ENCODE measurements around the gene HSPA1L.
"Not testable (repeated sequence)": the region's sequence is repeated elsewhere in the genome, so short reads cannot be mapped to it uniquely, and the experiment has no call there.

Gene HSPA1L

DNA sequence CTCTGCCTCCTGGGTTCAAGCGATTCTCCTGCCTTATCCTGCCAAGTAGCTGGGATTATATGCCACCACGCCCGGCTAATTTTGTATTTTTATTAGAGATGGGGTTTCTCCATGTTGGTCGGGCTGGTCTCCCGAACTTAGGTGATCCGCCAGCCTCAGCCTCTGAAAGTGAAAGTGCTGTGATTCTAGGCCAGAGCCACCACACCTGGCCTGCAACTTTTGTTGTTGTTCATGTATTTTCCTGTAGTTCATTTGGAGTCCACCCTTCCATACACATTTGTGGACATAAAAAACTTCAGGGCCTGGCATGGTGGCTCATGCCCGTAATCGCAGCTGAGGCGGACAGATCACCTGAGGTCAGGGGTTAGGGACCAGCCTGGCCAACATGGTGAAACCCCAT is 27.0 kb upstream of the HSPA1L start:
- H3K4me3 ChIP-seq (ENCODE audit: low read length) = no peak overlapping the region
- no peak for DNase-seq (ENCODE audit: low read depth)
- TF ChIP-seq, protein P1, sequence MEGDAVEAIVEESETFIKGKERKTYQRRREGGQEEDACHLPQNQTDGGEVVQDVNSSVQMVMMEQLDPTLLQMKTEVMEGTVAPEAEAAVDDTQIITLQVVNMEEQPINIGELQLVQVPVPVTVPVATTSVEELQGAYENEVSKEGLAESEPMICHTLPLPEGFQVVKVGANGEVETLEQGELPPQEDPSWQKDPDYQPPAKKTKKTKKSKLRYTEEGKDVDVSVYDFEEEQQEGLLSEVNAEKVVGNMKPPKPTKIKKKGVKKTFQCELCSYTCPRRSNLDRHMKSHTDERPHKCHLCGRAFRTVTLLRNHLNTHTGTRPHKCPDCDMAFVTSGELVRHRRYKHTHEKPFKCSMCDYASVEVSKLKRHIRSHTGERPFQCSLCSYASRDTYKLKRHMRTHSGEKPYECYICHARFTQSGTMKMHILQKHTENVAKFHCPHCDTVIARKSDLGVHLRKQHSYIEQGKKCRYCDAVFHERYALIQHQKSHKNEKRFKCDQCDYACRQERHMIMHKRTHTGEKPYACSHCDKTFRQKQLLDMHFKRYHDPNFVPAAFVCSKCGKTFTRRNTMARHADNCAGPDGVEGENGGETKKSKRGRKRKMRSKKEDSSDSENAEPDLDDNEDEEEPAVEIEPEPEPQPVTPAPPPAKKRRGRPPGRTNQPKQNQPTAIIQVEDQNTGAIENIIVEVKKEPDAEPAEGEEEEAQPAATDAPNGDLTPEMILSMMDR (conservative IDR thresholded peaks at IDR 0.05; ENCODE audit: low read length) = no peak

DNA sequence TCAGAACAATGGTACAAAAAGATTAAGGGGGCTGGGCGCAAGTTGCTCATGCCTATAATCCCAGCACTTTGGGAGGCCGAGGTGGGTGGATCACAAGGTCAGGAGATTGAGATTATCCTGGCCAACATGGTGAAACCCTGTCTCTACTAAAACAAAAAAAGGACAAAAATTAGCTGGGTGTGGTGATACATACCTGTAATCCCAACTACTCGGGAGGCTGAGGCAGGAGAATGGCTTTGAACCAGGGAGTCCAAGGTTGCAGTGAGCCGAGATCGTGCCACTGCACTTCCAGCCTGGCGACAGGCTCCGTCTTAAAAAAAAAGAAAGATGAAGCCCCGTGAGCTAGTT is 24.7 kb upstream of the HSPA1L start:
- not testable (repeated sequence) for DNase-seq (ENCODE audit: low read depth); H3K4me3 ChIP-seq (ENCODE audit: low read length)

DNA sequence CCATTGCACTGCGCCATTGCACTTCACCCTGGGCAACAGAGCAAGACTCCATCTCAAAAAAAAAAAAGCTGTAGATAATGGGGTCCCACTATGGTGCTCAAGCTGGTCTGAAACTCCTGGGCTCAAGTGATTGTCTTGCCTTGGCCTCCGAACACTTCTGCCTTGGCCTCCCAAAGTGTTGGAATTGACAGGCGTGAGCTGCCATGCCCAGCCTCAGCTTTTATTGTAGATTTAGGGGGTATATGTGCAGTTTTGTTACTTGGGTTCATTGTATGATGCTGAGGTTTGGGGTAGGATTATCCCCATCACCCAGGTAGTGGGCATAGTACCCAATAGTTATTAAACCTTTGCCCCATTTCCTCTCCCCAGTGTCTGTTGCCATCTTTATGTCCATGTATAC is 23.9 kb upstream of the HSPA1L start:
- no peak for DNase-seq (ENCODE audit: low read depth)
- H3K4me3 ChIP-seq (ENCODE audit: low read length) = no peak overlapping the region
- TF ChIP-seq, protein P1 (conservative IDR thresholded peaks at IDR 0.05; ENCODE audit: low read length) = no peak

DNA sequence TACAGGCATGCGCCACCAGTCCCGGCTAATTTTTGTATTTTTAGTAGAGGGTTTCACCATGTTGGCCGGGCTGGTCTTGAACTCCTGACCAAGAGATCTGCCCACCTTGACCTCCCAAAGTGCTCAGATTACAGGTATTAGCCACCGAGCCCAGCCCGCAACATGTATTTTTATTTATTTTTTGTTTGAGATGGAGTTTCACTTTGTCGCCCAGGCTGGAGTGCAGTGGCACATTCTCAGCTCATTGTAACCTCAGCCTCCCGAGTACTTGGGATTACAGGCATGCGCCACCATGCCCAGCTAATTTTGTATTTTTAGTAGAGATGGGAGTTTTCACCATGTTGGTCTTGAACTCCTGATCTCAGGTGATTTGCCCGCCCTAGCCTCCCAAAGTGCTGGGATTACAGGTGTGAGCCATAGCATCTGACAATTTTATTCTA is 23.1 kb upstream of the HSPA1L start:
- peak overlapping the region; percentile 94 for H3K4me3 ChIP-seq (ENCODE audit: low read length)

DNA sequence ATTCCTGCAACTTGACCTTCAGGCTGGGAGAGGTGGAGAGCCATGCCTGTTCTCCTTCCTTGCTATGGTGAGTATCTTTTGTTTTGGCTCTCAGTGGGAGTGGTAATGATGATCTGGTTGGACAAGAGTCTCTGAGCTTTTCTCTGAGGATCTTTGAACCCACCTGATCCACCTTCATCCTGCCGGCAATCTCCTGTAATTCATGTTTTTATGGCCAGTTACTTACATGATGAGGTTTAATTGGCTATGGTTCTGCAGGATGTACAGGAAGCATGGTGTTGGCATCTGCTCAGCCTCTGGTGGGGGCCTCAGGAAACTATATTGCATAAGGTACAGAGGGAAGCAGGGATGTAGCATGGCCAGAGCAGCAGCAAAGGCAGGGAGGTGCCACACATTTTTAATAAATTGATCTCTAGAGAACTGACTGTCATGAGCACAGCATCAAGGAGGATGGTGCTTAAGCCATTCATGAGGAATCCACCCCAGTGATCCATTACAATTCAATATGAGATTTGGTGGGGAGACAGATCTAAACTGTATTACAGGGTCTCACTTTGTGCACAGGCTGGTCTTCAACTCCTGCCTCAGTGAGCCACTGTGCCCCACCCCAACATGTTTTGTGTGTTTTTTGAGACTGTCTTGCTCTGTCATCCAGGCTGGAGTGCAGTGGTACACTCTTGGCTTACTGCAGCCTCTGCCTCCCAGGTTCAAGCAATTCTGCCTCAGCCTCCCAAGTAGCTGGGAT is 22.5 kb upstream of the HSPA1L start:
- peak overlapping the region; percentile 94 for H3K4me3 ChIP-seq (ENCODE audit: low read length)
- TF ChIP-seq, protein P1 (conservative IDR thresholded peaks at IDR 0.05; ENCODE audit: low read length) = no peak

More for the DNA sequence above, 23.1 kb upstream of the HSPA1L start:
- not testable (repeated sequence) for DNase-seq (ENCODE audit: low read depth)

DNA sequence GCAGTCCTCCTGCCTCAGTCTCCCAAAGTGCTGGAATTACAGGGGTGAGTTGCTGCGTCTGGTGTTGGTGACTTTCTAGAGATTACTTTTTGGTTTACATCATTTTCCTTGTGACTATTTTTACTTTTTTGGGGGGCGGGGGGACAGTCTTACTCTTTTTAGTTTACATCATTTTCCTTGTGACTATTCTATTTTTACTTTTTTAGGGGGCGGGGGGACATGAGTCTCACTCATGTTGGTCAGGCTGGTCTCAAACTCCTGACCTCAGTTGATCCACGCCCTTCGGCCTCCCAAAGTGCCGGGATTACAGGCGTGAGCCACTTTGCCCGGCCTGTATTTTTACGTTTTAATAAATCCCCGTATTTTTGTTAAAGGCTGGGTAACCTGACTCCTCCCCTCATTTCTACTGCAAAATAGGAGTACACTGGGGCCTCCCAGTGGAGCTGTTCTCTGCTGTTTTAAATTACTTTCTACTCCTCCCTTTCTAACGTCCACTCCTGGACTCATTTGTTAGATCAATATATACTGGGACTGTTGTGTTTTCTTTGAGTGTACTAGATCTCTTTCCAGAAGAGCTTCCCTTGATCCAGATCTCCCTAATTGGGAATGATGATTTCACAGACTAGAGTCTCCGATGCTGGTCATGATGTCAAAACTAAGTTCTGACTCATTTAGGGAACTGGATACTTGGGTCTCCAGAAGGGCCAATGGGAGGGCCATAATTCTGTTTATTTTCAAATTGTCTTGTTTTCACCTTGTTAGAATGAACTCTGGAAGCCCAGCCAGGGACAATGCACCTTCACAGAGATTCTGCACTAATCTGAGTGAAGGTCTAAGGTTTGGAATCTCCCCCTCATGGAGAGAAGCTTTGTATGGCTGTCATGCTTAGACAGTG is 21.6 kb upstream of the HSPA1L start:
- DNase-seq (ENCODE audit: low read depth) = peak; percentile 34

More for the DNA sequence above, 22.5 kb upstream of the HSPA1L start:
- no peak for DNase-seq (ENCODE audit: low read depth)

DNA sequence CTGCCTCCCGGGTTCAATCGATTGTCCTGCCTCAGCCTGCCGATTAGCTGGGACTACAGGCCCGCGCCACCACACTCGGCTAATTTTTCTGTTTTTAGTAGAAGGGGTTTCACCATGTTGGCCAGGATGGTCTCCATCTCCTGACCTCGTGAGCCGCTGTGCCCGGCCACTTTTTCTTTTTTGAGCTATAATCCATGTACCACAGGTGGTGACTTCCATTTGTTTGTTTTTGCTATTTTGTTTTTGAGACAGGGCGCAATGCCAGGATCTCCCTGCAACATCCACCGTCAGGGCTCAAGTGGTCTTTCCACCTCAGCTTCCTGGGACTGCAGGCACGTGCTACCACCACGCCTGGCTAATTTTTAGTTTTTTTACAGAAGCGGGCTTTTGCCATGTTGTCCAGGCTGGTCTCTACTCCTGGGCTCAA is 21.0 kb upstream of the HSPA1L start:
- DNase-seq (ENCODE audit: low read depth) = no peak

More for the DNA sequence above, 21.6 kb upstream of the HSPA1L start:
- peak overlapping the region; percentile 94 for H3K4me3 ChIP-seq (ENCODE audit: low read length)
- TF ChIP-seq, protein P1 (conservative IDR thresholded peaks at IDR 0.05; ENCODE audit: low read length) = peak; percentile 25; the same call in 1 of the 2 replicates

More for the DNA sequence above, 21.0 kb upstream of the HSPA1L start:
- peak overlapping the region; percentile 94 for H3K4me3 ChIP-seq (ENCODE audit: low read length)
- TF ChIP-seq, protein P1 (conservative IDR thresholded peaks at IDR 0.05; ENCODE audit: low read length) = no peak
